ENCODE measurements around the gene VIPR2. TPM values are rescaled to one million over a fixed set of nuclear protein-coding genes. Genes with fewer than 3 reads are reported as not detected.

The VIPR2 gene
- total and polyA plus RNA-seq, 2 of the 13 experiments (the other 11 are each of a cell fraction or from before 2014, with no cell fraction given) = not detected

DNA sequence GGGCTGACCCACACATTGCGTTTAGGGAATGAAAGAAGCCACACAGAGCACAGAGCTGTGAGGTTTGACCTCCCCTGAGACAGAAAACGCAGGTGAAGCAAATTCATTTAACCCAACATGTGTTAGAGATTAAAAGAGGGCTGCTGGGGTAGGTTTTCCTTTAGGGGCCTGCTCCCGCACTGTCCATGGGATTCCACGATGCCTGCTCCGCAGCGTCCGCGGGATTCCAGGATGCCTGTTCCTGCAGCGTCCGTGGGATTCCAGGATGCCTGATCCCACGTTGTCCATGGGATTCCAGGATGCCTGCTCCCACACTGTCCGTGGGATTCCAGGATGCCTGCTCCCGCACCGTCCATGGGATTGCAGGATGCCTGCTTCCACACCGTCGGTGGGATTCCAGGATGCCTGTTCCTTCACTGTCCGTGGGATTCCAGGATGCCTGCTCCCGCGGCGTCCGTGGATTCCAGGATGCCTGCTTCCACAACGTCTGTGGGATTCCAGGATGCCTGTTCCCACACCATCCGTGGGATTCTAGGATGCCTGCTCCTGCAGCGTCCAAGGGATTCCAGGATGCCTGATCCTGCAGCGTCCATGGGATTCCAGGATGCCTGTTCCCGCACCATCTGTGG lies 78.7 kb downstream of the VIPR2 start:
- H3K9me3 ChIP-seq (ENCODE audit: low read length) = no peaks in the 10 kb centered on the region
- ATAC-seq = no peak
- FAIRE-seq = no peak
- WGBS (ENCODE audit: low lambda C conversion rate) = 58% methylated on average over 11 of the region's 26 CpGs
- H4K20me1 ChIP-seq (ENCODE audit: insufficient read depth, low read length) = no peaks in the 10 kb centered on the region
- in situ Hi-C loops (cut with HindIII; ENCODE audit: extremely low pct_ligation_motif_present, low pct_unique_long_range_greater_than_20kb) (no loop called here), intact Hi-C loops (cut with micrococcal nuclease; ENCODE audit: unreplicated experiment) (no loop called here)
- no peak for DNase-seq (ENCODE audit: low spot score)
- TF ChIP-seq, protein P1, sequence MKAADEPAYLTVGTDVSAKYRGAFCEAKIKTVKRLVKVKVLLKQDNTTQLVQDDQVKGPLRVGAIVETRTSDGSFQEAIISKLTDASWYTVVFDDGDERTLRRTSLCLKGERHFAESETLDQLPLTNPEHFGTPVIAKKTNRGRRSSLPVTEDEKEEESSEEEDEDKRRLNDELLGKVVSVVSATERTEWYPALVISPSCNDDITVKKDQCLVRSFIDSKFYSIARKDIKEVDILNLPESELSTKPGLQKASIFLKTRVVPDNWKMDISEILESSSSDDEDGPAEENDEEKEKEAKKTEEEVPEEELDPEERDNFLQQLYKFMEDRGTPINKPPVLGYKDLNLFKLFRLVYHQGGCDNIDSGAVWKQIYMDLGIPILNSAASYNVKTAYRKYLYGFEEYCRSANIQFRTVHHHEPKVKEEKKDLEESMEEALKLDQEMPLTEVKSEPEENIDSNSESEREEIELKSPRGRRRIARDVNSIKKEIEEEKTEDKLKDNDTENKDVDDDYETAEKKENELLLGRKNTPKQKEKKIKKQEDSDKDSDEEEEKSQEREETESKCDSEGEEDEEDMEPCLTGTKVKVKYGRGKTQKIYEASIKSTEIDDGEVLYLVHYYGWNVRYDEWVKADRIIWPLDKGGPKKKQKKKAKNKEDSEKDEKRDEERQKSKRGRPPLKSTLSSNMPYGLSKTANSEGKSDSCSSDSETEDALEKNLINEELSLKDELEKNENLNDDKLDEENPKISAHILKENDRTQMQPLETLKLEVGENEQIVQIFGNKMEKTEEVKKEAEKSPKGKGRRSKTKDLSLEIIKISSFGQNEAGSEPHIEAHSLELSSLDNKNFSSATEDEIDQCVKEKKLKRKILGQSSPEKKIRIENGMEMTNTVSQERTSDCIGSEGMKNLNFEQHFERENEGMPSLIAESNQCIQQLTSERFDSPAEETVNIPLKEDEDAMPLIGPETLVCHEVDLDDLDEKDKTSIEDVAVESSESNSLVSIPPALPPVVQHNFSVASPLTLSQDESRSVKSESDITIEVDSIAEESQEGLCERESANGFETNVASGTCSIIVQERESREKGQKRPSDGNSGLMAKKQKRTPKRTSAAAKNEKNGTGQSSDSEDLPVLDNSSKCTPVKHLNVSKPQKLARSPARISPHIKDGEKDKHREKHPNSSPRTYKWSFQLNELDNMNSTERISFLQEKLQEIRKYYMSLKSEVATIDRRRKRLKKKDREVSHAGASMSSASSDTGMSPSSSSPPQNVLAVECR (CRISPR knock-in tag; IDR thresholded peaks at IDR 0.05; ENCODE audit: borderline replicate concordance) = no peak
- TF ChIP-seq NFATC3 (CRISPR knock-in tag; IDR thresholded peaks at IDR 0.05) (no peak), POLR2AphosphoS5 (IDR thresholded peaks at IDR 0.05; ENCODE audit: low read depth, low read length) (no peak), SP5 (CRISPR knock-in tag; IDR thresholded peaks at IDR 0.05; ENCODE audit: borderline replicate concordance, low read depth) (no peak), REL (CRISPR knock-in tag; conservative IDR thresholded peaks at IDR 0.05) (no peak)
- POLR2A ChIA-PET = no interaction called here
- CTCF ChIA-PET (ENCODE audit: low intra/inter-chr PET ratio, low total read pairs) = no interaction called here
- H3K9ac ChIP-seq (ENCODE audit: insufficient read depth, low read depth, low read length) = no peak overlapping the region
- H3K4me2 ChIP-seq (ENCODE audit: low read depth, low read length) = no peak overlapping the region
- H3K36me3 ChIP-seq (replicated peaks in 1 of 2; ENCODE audit: control insufficient read depth in 1 of 2, insufficient read depth in 2 of 2, low read length in 2 of 2) = no peaks in the 10 kb centered on the region
- no peaks in the 10 kb centered on the region for H3K4me1 ChIP-seq (ENCODE audit: insufficient read depth, low read length)
- no peaks in the 10 kb centered on the region for H3K79me2 ChIP-seq (ENCODE audit: insufficient read depth, low read length)
- peaks cover 3 to 58% of the 10 kb centered on the region in 2 experiments; a peak in 3 of 5 replicates for H3K27me3 ChIP-seq (ENCODE audit: control insufficient read depth in 1 of 2, insufficient read depth in 2 of 2, low read length in 2 of 2)
- no peak overlapping the region for H2AFZ ChIP-seq (ENCODE audit: low read length)
- H3K27ac ChIP-seq (ENCODE audit: extremely low read length, insufficient read depth, low read length) = no peak overlapping the region
- no TSS peak for BruUV-seq (replicated peaks)
- no peak overlapping the region for H3K4me3 ChIP-seq (replicated peaks in 1 of 3; ENCODE audit: insufficient read depth in 1 of 3, low read depth in 2 of 3, low read length in 3 of 3)
